GM19467 (cell line): ENCODE data around the gene GMDS.

Experiments
- ATAC-seq: cut with Tn5 transposase; IDR thresholded peaks from one replicate; pipeline ENCODE4 v1.9.1; 2021; ENCODE audit warnings: mild to moderate bottlenecking, moderate library complexity; ENCODE audit not compliant: unreplicated experiment

GMDS gene

DNA sequence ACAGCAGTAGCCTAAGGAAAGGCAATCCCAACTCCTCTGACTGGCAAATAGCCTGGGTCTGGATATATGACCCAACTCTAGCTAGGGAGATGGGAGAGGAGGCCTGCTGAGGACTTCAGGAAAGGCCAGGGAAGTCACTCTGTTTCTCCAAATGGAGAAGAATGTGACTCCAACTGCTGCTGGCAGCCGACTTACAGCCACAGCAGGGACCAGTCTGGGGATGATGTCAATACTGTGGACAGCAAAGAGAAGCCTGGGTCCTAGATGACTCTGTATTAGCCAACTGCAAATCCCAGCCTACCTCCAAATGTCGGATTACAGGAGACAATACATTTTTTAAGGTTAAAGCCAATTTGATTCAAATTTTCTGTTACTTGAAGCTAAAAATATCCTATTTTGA lies 403.1 kb downstream of the GMDS start:
- no peak for ATAC-seq

DNA sequence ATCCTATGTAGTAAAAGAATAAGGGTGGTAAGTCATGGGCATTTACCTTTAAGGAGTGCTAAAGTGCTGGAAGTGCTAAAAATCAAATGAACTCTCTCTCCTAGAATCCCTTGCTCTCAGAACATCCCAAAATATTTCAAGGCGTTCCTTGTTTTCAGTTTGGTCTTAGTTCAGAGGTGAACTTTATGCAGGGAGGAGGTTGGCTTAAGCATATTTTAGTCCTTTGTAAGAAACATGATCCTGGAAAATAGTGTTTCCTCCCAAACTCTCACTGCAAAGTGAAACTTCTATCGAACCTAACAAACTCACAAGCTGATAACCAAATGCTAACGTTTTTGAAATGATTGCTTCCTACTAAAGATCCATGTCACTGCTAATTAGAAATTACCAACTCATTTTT lies 404.3 kb downstream of the GMDS start:
- ATAC-seq: no peak

DNA sequence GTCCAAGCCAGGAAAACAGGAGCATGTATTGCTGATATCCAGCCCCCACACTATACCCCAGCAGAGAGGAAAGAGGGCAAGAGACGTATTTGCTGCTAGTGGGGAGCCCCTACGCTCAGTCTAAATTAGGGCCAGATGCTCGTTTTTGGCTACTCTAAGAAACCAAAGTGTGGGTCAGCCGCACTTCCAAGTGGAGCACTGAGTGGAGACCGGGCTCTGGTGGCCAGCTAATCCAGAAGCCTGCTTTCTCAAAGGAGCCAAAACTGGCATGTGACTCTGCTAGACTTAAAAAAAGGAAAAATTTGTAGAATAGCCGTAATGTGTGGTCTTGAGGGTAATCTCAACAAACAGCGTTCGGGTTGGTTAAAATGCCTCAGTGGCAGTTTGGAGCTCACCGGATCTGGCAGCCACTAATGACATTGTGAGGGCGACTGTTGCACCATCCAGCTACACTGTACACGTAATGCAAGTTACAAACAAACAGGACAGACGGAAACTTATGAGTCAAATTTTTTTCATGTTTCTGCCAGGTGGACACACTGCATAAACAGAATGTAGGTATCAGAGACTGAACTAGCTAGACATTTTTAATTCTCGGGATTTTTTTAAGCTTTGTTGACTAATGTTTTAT lies 404.8 kb downstream of the GMDS start:
- ATAC-seq: no peak

DNA sequence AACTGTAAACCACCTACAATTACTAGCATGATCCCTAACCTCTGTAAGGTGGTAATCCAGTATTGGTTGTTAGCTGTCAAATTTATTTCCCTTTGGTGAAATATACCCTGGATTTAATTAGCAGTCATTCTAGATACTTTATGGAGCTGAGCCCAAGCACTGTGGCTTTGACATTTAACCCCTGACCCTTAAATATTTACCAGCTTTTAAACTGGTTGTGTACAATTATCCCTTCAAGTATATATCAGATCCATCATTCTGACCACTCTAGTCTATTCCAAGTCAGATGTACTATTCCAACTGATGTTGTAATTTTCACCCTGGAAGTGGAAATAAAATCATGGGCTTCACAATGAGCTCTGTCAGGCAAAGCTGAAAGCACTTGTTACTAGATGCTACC lies 406.0 kb downstream of the GMDS start:
- ATAC-seq: no peak

DNA sequence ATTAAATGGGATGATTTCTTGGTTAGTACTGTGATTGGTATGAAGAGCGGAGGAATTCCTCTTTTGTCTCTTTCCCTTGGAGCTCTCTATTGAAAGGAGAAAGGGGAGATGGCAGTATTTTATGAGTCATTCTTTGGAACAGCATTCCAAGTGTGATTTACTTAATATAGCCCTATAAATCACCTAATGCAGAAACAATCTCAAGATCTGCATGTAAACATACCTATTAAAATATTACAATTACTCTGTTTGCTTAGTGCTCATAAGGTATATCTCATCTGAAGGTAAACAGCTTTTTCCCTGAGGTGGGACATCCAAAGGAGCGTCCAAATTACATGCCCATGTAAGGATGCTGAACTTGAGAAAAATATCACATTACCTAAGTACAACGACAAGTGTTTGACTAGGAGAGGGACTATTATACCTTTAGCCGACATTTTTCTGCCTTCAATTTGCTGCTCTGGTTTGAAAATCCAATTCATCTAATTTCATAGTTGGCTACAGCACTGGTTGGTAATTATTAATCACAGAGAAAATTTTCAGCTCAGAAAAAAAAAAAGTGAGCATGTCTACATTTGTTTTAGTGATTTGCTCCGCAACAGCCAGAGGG lies 406.7 kb downstream of the GMDS start:
- no peak for ATAC-seq

DNA sequence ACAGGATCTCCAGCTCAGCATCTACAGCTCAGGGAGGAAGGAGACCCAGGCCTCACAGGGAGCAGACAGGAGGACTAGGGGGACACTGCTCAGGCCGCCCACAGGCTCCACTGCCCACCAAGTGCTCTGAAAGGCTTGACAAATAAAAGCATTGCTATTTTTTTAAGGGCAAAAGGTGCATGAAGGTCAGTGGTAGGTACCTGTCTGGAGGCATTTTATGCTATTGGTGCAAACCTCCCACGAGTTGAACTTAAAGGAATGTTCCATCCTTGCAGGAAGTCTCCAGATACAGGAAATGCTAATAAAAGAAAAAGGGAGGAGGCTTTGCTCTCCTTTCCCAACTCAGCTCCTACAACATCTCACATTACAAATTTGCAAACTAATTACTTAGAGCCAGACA lies 407.6 kb downstream of the GMDS start:
- no peak for ATAC-seq

DNA sequence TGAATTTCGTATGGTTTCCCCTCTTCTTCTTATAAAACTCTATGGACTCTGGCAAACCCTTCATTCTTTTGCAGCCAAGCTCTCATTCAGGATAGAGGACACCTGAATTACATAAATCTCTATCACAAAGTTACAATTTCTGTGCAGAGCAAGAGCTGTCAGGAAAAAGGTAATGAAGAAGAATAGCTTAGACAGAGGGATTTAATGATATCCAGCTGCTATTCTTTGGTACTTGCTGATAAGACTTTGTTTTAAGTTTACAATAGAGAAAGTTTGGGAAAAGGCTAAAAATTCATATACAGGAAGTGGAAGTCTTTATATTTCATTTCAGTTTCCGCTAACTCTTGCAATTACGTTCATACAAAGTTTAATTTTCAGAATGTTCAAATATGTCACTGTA lies 408.7 kb downstream of the GMDS start:
- ATAC-seq: no peak

DNA sequence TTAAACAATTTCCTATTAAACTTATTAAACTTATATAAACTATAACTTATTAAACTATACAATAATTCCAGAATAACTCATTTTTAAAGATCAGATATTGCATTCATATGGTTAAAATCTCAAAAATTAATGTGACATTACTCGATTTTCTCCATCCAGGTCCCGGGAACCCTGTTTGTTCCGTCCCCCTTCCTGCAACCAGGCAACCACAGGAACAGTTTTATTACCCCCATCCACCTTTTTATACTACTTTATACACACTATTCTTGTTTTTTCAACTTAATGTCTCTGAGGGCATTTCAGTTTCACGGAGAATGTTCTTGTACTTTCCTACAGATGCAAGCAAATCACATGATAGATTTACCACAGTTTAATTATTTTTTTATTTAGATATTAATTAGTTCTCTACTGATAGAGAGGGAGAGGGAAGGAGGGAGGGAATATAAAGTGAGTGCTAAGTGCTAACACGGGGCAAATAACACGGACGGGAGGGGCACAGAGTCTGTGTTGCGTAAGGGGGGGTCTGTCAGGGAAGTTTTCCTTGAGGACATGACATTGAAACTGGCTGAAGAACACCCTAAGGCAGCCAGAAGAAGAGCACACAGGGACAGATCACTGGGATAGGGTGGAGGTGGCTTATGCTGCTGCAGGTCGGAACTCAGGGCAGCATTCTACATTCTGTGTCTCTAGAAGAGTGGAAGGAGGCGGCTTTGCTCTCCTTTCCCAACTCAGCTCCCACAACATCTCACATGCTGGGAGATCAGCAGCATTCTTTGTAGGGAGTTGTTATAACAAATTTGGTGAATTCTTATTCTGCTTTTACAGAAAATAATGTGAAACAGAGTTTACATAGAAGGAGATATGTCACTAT lies 410.5 kb downstream of the GMDS start:
- no peak for ATAC-seq

DNA sequence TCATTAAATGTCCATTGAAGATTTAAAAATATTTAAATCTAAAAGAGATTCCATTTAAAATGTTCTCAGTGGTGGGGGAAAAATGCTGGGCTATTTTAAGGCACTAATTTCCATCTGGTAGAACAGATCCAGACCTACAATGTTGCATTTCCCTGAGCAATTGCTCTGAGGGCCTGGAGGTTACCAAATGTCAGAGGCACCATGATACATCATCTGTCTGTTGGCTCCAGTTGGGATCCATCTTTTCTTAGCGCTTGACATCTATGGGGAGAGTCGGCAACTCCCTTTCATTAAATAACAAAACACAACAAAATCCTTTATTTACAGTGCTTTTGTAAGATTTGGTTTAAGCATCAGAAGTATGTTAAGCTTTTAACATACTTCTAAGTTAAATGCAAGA lies 411.2 kb downstream of the GMDS start:
- ATAC-seq: no peak

DNA sequence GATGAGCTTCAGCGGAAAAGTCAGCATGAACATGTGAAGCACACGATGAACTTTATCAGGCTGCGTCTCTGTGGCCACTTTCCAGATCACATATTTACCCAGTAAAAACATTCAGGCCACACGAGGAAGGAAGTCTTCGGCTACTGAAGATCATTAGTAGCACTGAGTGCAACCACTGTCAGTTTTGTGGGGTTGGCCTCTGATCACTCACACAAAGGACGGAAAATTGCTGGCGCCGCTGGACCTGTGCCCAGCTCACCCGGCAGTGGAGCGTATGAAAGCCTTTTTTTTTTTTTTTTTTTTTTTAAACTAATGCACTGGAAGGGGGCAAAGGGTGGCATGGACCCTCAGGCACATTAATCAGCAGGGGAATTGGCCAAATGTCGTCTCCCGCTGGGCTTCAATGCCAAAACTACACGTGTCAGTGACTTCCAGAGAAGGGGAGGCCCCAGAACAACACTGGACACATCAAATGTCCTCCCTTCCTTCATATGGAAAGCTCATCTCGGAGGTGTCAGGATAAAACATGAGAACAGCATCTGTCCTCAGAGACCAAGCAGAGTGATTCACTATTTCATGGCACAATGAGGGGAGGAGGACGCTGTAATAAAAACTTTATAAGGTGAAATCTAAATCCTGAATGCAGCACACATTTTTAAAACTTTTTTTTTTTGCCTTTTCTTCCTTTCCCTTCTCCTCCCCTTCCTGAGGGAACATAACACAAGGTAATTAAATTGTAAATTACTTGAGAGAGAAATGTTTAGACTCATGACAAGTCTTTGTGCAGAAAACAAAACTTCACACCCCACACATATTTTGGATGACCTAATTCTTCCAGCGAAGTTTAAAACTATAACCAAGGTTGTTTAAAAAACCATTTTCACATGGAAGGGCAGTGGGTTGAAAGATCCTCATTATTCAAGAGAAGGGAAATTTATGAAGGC lies 412.3 kb downstream of the GMDS start:
- no peak for ATAC-seq

DNA sequence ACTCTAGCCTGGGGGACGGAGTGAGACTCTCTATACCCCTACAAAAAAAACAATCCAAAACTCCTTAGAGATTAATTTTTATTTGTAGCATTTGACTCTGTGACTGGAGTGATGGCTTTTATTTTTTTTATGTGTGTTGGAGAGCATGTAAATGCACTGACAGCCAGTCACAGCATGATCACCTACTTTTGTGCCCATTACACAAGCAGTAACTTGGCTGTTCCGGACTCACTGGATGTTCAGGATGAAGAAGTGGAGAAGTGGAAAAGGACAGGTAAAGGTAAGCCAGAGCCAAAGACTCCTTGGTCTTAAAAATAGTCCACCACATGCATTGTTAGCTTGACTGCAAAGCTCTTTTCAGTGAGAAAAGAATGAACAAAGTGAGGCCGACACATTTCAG lies 413.0 kb downstream of the GMDS start:
- ATAC-seq: no peak

DNA sequence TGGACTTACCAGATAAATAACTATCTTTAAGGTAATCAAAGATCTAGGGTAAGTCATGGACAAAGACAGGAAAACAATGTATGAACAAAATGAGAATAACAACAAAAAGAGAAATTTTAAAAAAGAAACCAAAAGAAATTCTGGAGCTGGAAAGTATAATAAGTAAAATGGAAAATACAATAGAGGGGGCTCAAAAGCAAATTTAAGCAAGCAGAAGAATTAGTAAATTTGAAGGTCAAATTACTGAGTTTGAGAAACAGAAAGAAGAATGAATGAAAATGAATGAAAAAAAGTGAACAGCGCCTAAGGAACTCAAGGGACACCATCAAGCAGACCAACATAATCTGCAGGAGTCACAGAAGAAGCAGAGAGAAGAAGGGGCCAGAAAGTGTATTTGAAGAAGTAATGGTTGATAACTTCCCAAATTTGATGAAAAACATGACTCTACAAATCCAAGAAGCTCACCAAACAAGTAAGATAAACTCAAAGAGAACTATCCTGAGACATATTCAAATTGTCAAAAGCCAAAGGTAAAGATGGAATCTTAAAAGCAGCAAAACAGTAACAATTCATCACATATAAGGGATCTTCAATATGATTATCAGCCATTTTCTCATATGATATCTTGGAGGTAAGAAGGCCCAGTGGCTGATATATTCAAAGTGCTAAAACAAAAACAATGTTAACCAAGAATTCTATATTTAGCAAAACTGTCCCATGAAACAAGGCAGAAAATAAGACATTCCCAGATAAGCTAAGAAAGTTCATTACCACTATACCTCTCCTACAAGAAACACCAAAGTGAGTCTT lies 417.2 kb downstream of the GMDS start:
- ATAC-seq: no peak

DNA sequence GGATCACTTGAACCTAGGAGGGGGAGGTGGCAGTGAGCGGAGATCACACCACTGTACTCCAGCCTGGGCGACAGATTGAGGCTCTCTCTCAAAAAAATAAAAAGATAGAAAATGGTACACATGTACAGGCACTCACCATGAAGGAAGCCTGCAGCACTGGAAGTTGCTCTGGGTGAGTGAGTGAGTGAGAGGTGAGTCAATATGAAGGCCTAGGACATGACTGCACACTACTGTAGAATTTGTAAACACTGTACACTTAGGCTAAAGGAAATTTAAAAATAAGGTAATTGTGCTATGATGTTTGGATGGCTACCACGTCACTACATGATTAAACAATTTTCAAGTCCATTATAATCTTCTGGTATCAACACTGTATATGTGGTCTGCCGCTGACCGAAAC lies 419.5 kb downstream of the GMDS start:
- no peak for ATAC-seq

DNA sequence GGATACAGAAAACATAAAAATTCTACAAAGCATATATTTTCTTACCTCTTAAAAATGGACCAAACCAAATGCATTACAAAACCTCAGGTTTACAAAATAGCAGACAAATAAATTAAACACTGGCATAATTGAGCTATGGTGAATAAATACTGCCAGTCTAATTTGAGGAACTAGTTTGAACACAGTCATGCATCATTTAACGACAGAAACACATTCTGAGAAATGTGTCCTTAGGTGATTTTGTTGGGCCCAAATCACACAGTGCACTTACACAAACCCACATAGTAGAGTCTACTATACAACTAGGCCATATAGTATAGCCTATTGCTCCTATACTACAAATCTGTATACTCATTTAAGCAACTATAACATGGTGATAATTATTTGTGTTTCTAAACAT lies 420.1 kb downstream of the GMDS start:
- no peak for ATAC-seq

DNA sequence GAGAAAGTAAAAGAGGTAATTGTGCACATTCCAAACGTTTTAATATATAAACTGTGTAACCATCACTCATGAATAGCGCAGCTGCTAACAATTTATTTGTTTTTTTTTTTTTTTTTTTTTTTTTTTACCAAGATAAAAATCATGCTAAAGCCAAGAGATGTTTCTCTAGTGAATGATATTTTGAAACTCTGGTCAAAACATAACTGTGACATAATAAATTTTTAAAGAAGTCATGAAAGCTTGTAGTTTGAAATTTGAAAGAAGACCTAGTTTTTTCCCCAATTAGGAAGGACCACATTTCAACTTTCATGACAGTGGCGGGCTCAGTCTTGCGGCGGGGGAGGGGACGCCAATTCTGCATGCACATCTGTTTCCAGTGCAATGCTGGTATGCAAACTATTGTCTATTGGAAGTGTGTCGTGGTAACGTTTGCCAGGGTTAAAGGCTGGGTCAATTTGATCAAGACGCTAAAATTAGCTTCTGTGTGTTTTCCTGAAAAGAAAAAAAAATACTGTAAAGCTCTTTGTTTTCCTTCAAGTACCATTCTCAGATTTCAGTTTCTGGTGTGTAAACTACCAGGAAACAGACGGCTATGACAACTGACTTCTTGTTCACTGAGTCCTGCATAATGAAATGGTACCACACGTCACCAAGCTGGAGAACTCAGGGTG lies 423.8 kb downstream of the GMDS start:
- ATAC-seq: no peak

DNA sequence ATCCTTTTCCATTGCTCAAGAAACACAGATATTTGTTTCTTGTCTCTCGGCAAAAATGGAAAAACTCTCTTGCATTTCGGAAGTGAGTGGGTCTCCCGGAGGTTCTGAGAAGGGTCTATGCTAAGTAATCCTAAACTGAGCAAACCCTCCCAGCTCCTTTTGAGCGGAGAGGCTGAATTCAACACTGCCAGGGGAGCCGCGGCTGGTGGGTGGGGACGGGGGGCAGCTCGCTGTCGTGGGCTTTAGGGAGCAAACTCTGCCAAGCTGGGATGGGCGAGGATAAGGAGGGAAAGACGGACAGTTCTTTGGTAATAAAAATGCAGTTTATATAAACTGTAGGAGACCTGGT lies 424.3 kb downstream of the GMDS start:
- no peak for ATAC-seq

DNA sequence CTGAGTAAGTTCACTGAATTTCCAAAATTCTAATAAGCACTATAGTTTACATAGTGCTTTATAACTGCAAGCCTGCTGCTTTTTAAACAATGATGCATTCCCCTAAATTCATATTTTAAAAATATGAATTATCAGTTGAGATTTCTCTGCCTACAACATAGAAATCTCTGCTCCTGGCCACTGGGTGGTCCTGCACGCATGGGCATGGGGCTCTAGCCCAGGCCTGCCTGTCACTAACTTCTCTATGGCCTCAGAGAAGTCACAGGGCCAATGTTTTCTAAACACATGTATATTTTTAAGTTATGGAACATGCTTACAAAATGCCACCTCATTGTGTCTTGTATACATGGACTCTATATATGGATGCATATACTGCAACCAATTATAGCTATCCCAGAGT lies 424.7 kb downstream of the GMDS start:
- no peak for ATAC-seq

DNA sequence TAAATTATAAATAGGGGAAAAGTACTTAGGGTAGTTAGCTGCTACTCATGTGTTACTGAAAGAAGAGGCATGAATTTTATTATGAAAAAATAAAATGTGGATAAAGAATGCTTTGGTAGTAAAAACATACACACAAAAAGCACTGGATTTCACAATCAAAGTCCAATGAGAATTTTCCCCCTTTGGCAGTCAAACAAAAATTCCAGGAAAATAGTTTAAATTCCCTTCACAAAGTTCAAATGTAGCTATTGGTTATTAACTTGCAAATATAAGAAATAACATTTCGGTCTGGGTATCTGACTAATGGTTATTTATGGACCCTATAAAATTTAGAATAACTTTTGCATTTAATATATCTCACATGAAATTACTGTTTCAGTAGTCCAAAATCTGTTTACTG lies 425.2 kb downstream of the GMDS start:
- ATAC-seq: no peak

DNA sequence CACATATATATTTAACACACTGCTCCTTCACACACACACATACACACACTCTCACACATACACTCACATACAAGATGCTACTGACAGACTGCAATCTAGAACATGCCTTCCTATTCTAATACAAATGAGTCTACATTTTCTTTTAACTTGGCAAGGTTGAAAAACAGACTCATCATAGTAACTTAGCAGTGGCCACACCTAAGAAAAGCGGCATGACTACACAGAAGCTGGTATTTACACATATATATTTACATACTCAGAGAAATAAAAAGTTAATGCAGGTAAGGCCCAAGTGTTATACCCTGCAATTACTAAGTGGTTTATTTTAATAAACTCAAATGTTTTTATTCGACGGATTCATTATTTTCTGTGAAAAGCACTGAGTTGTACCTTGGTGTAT lies 426.4 kb downstream of the GMDS start:
- no peak for ATAC-seq
